A204.1 (cell line): Measurements from ENCODE around the gene KCNIP2.
A peak's percentile ranks its signal among the peaks of the same experiment; 100 is the strongest.

Experiments
- FAIRE-seq: peaks from 2 replicates; lab custom pipeline; 2012; peaks lifted over from hg19 to GRCh38; lab: Jason Lieb, UNC

The KCNIP2 gene

DNA sequence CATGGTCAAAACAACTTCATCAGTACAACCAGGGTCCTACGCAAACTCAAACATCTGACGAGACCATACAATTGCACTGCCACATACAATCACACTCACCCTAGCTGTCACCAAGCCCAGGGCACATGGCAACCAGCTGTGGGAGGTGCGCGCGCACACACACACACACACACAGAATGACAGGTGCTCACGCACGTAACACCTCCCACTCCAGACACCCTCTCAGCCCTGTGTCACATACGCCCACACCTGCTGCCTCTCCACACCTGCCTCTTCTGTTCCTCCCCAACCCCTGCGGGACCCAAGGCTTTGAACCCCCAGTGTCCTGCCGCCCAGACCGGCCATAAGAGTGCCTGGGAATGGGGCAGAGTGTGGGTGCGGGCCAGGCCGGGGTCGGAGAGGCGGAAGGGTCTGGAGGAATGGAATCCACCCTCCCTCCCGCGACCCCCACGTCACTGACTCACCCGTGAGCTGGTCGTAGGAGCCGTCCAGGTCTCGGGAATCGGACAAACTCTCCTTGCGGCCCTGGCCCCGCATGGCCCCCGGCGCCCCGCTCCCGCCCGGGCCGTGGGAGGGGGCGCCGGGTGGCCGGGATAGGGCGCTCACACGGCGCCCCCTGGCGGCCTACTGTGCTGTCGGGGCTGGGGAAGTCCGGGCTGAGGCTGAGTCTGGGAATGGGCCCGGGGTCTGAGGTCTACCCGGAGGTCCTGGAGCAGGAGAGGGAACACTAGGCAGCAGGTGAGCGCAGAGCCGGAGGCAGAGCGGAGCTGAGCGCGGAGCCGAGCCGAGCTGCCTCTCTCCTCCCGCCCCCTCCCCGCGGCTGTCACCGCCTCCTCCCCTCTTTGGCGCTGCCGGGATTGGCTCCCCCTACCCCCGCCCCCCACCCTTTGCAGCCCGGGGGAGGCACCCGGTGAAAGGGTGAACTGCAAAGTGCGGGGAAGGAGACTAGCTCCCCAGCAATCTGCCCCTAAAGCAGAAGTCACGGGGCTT is at the start of gene KCNIP2:
Gene KCNIP2 (minus strand): TSS at position 769 of the 990 bp plus-strand sequence. CDS start 232 bp downstream, at position 537.
- FAIRE-seq: no peak

- FAIRE-seq: no peak
Measured at GRCh38 chr10:101892782-101893391, 49.3 kb upstream of the KCNIP2 start.

GRCh38 chr10:101889256-101890210 is 45.9 kb upstream of the KCNIP2 start:
- peak; percentile 96 for FAIRE-seq

DNA sequence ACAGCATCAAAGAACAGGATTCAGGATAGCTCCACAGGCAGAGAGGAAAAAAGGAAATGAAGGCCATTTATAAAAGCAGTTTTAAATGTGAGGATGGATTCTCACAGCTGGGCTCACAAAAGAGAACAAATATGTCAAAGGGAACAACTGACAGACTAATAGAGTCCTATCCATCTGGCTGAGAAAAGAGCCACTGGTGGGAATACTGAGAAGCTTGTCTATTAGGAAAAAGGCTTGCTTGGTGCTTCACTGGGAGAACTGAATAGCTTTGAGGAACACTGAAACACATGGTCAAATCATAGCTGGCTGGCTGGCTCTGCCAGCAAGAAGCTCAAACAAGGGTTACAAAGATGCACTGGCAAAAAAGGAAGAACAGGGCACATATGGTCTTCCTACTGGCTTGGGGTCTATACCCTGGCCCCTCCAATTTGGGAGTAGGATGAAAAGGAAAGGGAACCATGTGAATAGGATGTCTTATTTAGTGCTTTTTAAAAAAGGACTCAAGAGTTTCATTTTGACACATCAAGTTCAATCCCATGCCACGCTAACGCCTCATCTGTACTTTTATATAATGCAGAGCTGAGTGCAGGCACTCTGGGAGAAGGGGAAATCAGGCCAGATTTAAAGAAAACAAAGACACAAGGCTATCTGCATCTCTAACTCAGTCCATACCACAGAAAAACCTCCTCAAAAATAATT is 44.8 kb upstream of the KCNIP2 start:
- no peak for FAIRE-seq

GRCh38 chr10:101887775-101888174 is 44.2 kb upstream of the KCNIP2 start:
- no peak for FAIRE-seq

- no peak for FAIRE-seq
Measured at GRCh38 chr10:101886521-101887312, 43.1 kb upstream of the KCNIP2 start.

DNA sequence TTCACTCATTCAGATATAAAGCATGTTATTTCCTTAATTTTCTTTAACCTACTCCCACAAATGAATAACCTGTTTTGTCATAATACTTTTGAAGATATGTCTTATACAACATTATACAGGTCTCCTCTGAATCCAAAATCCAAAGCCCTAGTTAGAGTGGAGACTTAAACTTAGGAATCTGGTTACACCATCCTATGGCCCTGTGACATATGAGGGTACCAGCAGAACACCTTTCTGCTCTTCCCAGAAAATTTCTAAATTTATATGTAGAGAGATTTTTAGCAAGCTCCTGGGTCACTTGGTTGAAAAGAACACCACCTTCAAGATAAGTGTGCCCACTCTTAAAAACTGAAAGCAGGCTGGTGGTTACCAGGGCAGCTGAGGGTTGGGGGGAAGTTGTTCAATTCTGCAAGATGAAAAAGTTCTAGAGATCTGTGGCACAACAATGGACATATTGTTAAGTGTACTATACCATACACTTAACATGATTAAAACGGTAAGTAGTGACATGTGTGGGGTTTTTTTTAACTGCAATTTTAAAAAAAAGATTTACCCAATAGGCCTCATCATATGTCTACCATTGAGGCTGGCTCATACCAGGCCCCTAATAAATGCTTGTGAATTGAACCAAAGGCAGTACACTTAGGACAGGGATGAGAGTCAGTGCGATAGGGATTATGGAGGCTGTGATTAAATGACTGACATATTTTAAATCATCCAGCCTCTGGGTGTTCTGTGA is 37.6 kb upstream of the KCNIP2 start:
- no peak for FAIRE-seq

- FAIRE-seq: no peak
Measured at GRCh38 chr10:101880232-101880573, 36.6 kb upstream of the KCNIP2 start.

- no peak for FAIRE-seq
Measured at GRCh38 chr10:101879456-101880231, 36.0 kb upstream of the KCNIP2 start.

DNA sequence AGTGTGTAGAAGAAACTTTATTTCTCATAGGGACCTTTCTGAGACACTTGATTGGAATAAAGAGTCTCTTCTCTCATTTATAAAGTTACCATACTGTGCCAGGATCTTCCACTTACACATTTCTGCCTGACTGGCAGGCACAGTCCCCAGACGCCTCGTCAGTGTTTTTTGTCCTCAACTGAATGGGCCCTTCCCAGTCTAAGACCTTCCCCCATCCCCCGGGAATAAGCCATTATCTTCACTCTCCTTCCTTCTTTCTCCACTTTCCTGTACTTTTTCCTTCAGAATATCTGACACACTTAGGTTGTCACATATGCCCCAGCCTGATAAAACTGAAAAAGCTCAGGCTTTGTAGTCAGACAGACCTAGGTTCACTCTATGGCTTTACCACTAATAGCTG is 35.3 kb upstream of the KCNIP2 start:
- FAIRE-seq: no peak

- no peak for FAIRE-seq
Measured at GRCh38 chr10:101875068-101875688, 31.6 kb upstream of the KCNIP2 start.

- FAIRE-seq: no peak
Measured at GRCh38 chr10:101874252-101874651, 30.7 kb upstream of the KCNIP2 start.

- no peak for FAIRE-seq
Measured at GRCh38 chr10:101867931-101868330, 24.3 kb upstream of the KCNIP2 start.

- FAIRE-seq: no peak
Measured at GRCh38 chr10:101859530-101859929, 15.9 kb upstream of the KCNIP2 start.

GRCh38 chr10:101858723-101859500 is 15.3 kb upstream of the KCNIP2 start:
- no peak for FAIRE-seq

- no peak for FAIRE-seq
Measured at GRCh38 chr10:101857802-101858476, 14.3 kb upstream of the KCNIP2 start.

- no peak for FAIRE-seq
Measured at GRCh38 chr10:101856626-101857025, 13.0 kb upstream of the KCNIP2 start.
